ENCODE measurements around the gene SFTPA2.
"Not testable (repeated sequence)": the region's sequence is repeated elsewhere in the genome, so short reads cannot be mapped to it uniquely, and the experiment has no call there.

The SFTPA2 gene

DNA sequence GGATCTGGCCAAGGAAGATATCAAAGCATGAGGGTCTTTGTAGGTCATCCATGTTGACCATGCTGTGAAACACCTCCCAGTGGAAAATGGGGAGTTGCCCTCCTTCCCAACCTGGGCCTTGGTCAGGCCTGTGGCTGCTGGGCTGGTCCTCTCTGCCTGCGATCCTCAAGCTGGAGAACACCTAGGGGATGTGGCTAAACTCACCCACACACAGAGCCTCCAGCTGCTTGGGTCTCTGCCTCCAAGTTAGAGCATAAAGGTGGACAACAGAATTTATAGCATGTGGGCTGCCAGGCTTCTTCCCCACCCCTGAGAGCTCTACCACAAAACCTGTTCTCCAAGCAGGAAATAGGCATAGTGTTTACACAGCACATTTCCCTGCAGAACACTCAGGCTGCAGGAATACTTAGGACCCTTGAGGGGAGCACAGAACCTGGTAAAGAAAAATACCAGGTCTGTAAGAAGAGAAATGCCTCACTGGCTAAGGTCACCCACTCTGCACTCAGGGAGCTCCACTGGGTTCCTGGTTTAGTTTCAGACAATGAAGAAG lies at the start of gene SFTPA2:
TSS of gene SFTPA2 (minus strand) at position 248 of the 550 bp plus-strand sequence. CDS start 924 bp downstream, outside the sequence.
- Histone ChIP-seq H3K36me3 (ENCODE audit: control insufficient read depth in 1 of 2, insufficient read depth in 2 of 2, low read length in 2 of 2) (no peaks in the 10 kb centered on the region), H3K27me3 (ENCODE audit: control insufficient read depth in 1 of 2, insufficient read depth in 2 of 2, low read length in 2 of 2) (no peaks in the 10 kb centered on the region), H3K4me3 (ENCODE audit: low read depth in 1 of 2, low read length in 2 of 2) (no peak within 1 kb of the TSS), H3K27ac (ENCODE audit: low read depth, low read length) (no peak within 1 kb of the TSS), H3K9ac (ENCODE audit: low read depth in 1 of 2, low read length in 2 of 2) (no peak within 1 kb of the TSS), H3K4me1 (ENCODE audit: control insufficient read depth in 1 of 2, insufficient read depth in 2 of 2, low read length in 2 of 2) (peaks cover 11 to 12% of the 10 kb centered on the region in 2 donors), H3K9me3 (ENCODE audit: control insufficient read depth in 1 of 2, low read length in 2 of 2) (no peaks in the 10 kb centered on the region)

GRCh38 chr10:79608505-79609375 lies 48.5 kb upstream of the SFTPA2 start:
- Histone ChIP-seq H3K4me1 (ENCODE audit: control insufficient read depth in 1 of 2, insufficient read depth in 2 of 2, low read length in 2 of 2) (no peaks in the 10 kb centered on the region), H3K9ac (ENCODE audit: low read depth in 1 of 2, low read length in 2 of 2) (no peak overlapping the region), H3K27me3 (ENCODE audit: control insufficient read depth in 1 of 2, insufficient read depth in 2 of 2, low read length in 2 of 2) (no peaks in the 10 kb centered on the region), H3K27ac (ENCODE audit: low read depth, low read length) (no peak overlapping the region), H3K4me3 (ENCODE audit: low read depth in 1 of 2, low read length in 2 of 2) (no peak overlapping the region), H3K36me3 (ENCODE audit: control insufficient read depth in 1 of 2, insufficient read depth in 2 of 2, low read length in 2 of 2) (no peaks in the 10 kb centered on the region), H3K9me3 (ENCODE audit: control insufficient read depth in 1 of 2, low read length in 2 of 2) (no peaks in the 10 kb centered on the region)

DNA sequence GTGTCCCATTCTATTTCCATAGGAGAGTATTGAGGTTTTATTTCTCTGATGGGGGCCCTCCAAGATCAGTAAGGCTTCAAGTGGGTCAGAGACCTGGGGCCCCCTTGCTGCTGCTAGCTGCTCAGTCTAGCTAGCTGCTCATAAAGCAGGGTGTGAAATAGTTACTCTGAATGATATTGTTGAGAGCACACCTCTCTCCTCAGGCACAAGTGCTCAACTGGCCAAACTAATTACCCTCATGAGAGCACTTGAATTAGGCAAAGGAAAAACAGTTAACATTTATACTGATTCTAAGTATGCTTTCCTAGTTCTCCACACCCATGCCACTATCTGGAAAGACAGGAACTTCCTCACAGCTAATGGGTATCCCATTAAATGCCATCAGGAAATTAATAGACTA lies 45.1 kb upstream of the SFTPA2 start:
- Histone ChIP-seq H3K9me3 (ENCODE audit: control insufficient read depth in 1 of 2, low read length in 2 of 2) (no peaks in the 10 kb centered on the region), H3K36me3 (ENCODE audit: control insufficient read depth in 1 of 2, insufficient read depth in 2 of 2, low read length in 2 of 2) (no peaks in the 10 kb centered on the region), H3K9ac (ENCODE audit: low read depth in 1 of 2, low read length in 2 of 2) (no peak overlapping the region), H3K27me3 (ENCODE audit: control insufficient read depth in 1 of 2, insufficient read depth in 2 of 2, low read length in 2 of 2) (no peaks in the 10 kb centered on the region), H3K27ac (ENCODE audit: low read depth, low read length) (no peak overlapping the region), H3K4me3 (ENCODE audit: low read depth in 1 of 2, low read length in 2 of 2) (no peak overlapping the region), H3K4me1 (ENCODE audit: control insufficient read depth in 1 of 2, insufficient read depth in 2 of 2, low read length in 2 of 2) (no peaks in the 10 kb centered on the region)

GRCh38 chr10:79604294-79604693 lies 44.1 kb upstream of the SFTPA2 start:
- no peak overlapping the region for H3K9ac ChIP-seq (ENCODE audit: low read depth in 1 of 2, low read length in 2 of 2)
- no peak overlapping the region for H3K4me3 ChIP-seq (ENCODE audit: low read depth in 1 of 2, low read length in 2 of 2)
- H3K4me1 ChIP-seq (ENCODE audit: control insufficient read depth in 1 of 2, insufficient read depth in 2 of 2, low read length in 2 of 2) = no peaks in the 10 kb centered on the region
- H3K27me3 ChIP-seq (ENCODE audit: control insufficient read depth in 1 of 2, insufficient read depth in 2 of 2, low read length in 2 of 2) = no peaks in the 10 kb centered on the region
- H3K36me3 ChIP-seq (ENCODE audit: control insufficient read depth in 1 of 2, insufficient read depth in 2 of 2, low read length in 2 of 2) = no peaks in the 10 kb centered on the region
- no peaks in the 10 kb centered on the region for H3K9me3 ChIP-seq (ENCODE audit: control insufficient read depth in 1 of 2, low read length in 2 of 2)
- H3K27ac ChIP-seq (ENCODE audit: low read depth, low read length) = no peak overlapping the region

GRCh38 chr10:79602953-79603352 lies 42.7 kb upstream of the SFTPA2 start:
- no peaks in the 10 kb centered on the region for H3K4me1 ChIP-seq (ENCODE audit: control insufficient read depth in 1 of 2, insufficient read depth in 2 of 2, low read length in 2 of 2)
- H3K36me3 ChIP-seq (ENCODE audit: control insufficient read depth in 1 of 2, insufficient read depth in 2 of 2, low read length in 2 of 2) = no peaks in the 10 kb centered on the region
- no peak overlapping the region for H3K9ac ChIP-seq (ENCODE audit: low read depth in 1 of 2, low read length in 2 of 2)
- H3K4me3 ChIP-seq (ENCODE audit: low read depth in 1 of 2, low read length in 2 of 2) = no peak overlapping the region
- peaks cover under 1 to 1% of the 10 kb centered on the region in 2 donors for H3K9me3 ChIP-seq (ENCODE audit: control insufficient read depth in 1 of 2, low read length in 2 of 2)
- H3K27me3 ChIP-seq (ENCODE audit: control insufficient read depth in 1 of 2, insufficient read depth in 2 of 2, low read length in 2 of 2) = no peaks in the 10 kb centered on the region
- no peak overlapping the region for H3K27ac ChIP-seq (ENCODE audit: low read depth, low read length)

GRCh38 chr10:79601939-79602338 lies 41.7 kb upstream of the SFTPA2 start:
- no peak overlapping the region for H3K9ac ChIP-seq (ENCODE audit: low read depth in 1 of 2, low read length in 2 of 2)
- no peaks in the 10 kb centered on the region for H3K36me3 ChIP-seq (ENCODE audit: control insufficient read depth in 1 of 2, insufficient read depth in 2 of 2, low read length in 2 of 2)
- H3K4me3 ChIP-seq (ENCODE audit: low read depth in 1 of 2, low read length in 2 of 2) = no peak overlapping the region
- H3K4me1 ChIP-seq (ENCODE audit: control insufficient read depth in 1 of 2, insufficient read depth in 2 of 2, low read length in 2 of 2) = no peaks in the 10 kb centered on the region
- peaks cover 4 to 7% of the 10 kb centered on the region in 2 donors for H3K9me3 ChIP-seq (ENCODE audit: control insufficient read depth in 1 of 2, low read length in 2 of 2)
- no peaks in the 10 kb centered on the region for H3K27me3 ChIP-seq (ENCODE audit: control insufficient read depth in 1 of 2, insufficient read depth in 2 of 2, low read length in 2 of 2)
- H3K27ac ChIP-seq (ENCODE audit: low read depth, low read length) = no peak overlapping the region

- H3K36me3 ChIP-seq (ENCODE audit: control insufficient read depth in 1 of 2, insufficient read depth in 2 of 2, low read length in 2 of 2); H3K4me1 ChIP-seq (ENCODE audit: control insufficient read depth in 1 of 2, insufficient read depth in 2 of 2, low read length in 2 of 2); H3K9ac ChIP-seq (ENCODE audit: low read depth in 1 of 2, low read length in 2 of 2); H3K27ac ChIP-seq (ENCODE audit: low read depth, low read length); H3K4me3 ChIP-seq (ENCODE audit: low read depth in 1 of 2, low read length in 2 of 2); H3K9me3 ChIP-seq (ENCODE audit: control insufficient read depth in 1 of 2, low read length in 2 of 2); H3K27me3 ChIP-seq (ENCODE audit: control insufficient read depth in 1 of 2, insufficient read depth in 2 of 2, low read length in 2 of 2): not testable (repeated sequence)
Observed at GRCh38 chr10:79599644-79600043, 39.4 kb upstream of the SFTPA2 start.

DNA sequence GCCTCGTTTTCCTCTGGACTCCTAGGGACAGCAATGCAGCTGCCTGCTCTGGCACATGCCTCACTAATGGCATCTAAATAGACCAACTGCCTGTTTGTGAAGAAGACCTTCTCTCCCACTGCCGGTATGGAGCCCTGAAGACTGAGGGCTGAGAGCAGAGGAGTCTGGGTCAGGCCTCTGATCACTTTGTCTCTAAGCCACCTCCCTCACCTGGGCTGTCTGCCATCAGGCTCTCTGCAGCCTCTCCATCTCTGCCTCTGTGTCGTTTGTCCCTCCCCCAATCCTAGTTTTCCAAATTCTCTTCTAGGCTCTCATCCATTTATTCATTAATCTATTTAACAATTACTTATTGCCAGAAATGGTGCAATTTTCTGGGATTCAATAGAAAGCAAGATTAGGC lies 35.3 kb upstream of the SFTPA2 start:
- Histone ChIP-seq H3K4me1 (ENCODE audit: control insufficient read depth in 1 of 2, insufficient read depth in 2 of 2, low read length in 2 of 2) (no peaks in the 10 kb centered on the region), H3K9ac (ENCODE audit: low read depth in 1 of 2, low read length in 2 of 2) (no peak overlapping the region), H3K27ac (ENCODE audit: low read depth, low read length) (no peak overlapping the region), H3K27me3 (ENCODE audit: control insufficient read depth in 1 of 2, insufficient read depth in 2 of 2, low read length in 2 of 2) (no peaks in the 10 kb centered on the region), H3K4me3 (ENCODE audit: low read depth in 1 of 2, low read length in 2 of 2) (no peak overlapping the region), H3K9me3 (ENCODE audit: control insufficient read depth in 1 of 2, low read length in 2 of 2) (peaks cover 4 to 7% of the 10 kb centered on the region in 2 donors), H3K36me3 (ENCODE audit: control insufficient read depth in 1 of 2, insufficient read depth in 2 of 2, low read length in 2 of 2) (no peaks in the 10 kb centered on the region)

DNA sequence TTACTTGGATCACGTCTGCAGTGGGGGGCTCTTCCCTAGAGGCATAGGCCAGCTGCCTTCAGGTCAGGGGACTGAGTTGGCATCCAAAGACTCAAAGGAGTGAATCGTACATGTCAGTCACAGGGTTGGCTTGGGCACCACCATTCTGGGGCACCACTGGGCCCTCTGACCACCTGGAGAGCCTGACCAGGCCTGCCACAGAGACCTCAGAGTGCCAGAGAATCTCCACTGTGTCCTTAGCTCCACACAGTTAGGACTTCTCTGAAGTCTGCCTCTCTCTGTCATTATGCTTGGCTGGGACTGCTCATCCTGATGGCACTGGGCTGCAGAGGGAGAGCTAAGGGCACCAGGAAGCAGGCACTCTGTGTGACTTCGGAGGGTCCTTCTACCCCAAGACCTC lies 34.4 kb upstream of the SFTPA2 start:
- H3K36me3 ChIP-seq (ENCODE audit: control insufficient read depth in 1 of 2, insufficient read depth in 2 of 2, low read length in 2 of 2); H3K27ac ChIP-seq (ENCODE audit: low read depth, low read length); H3K9me3 ChIP-seq (ENCODE audit: control insufficient read depth in 1 of 2, low read length in 2 of 2); H3K27me3 ChIP-seq (ENCODE audit: control insufficient read depth in 1 of 2, insufficient read depth in 2 of 2, low read length in 2 of 2); H3K9ac ChIP-seq (ENCODE audit: low read depth in 1 of 2, low read length in 2 of 2); H3K4me3 ChIP-seq (ENCODE audit: low read depth in 1 of 2, low read length in 2 of 2); H3K4me1 ChIP-seq (ENCODE audit: control insufficient read depth in 1 of 2, insufficient read depth in 2 of 2, low read length in 2 of 2): not testable (repeated sequence)

GRCh38 chr10:79593377-79593776 lies 33.2 kb upstream of the SFTPA2 start:
- Histone ChIP-seq H3K4me1 (ENCODE audit: control insufficient read depth in 1 of 2, insufficient read depth in 2 of 2, low read length in 2 of 2) (no peaks in the 10 kb centered on the region), H3K27me3 (ENCODE audit: control insufficient read depth in 1 of 2, insufficient read depth in 2 of 2, low read length in 2 of 2) (no peaks in the 10 kb centered on the region), H3K9ac (ENCODE audit: low read depth in 1 of 2, low read length in 2 of 2) (no peak overlapping the region), H3K9me3 (ENCODE audit: control insufficient read depth in 1 of 2, low read length in 2 of 2) (peaks cover 4 to 7% of the 10 kb centered on the region in 2 donors), H3K4me3 (ENCODE audit: low read depth in 1 of 2, low read length in 2 of 2) (no peak overlapping the region), H3K36me3 (ENCODE audit: control insufficient read depth in 1 of 2, insufficient read depth in 2 of 2, low read length in 2 of 2) (no peaks in the 10 kb centered on the region), H3K27ac (ENCODE audit: low read depth, low read length) (no peak overlapping the region)

Measured in duodenal mucosa (tissue), 2 donors.